ENCODE results near the gene EEF1G.

EEF1G gene

GRCh38 chr11:62516736-62517371 is 56.8 kb downstream of the EEF1G start:
- Histone ChIP-seq H3K27me3 (ENCODE audit: low read depth, low read length) (no peaks in the 10 kb centered on the region), H3K36me3 (ENCODE audit: control insufficient read depth in 1 of 2, insufficient read depth in 2 of 2, low read length in 2 of 2) (peaks cover 43 to 58% of the 10 kb centered on the region in 2 donors), H3K27ac (ENCODE audit: low read length) (no peak overlapping the region), H3K4me3 (ENCODE audit: low read depth in 1 of 2, low read length in 2 of 2) (no peak overlapping the region), H3K4me1 (ENCODE audit: control insufficient read depth in 1 of 2, insufficient read depth in 2 of 2, low read length in 2 of 2) (peaks cover 0 to 15% of the 10 kb centered on the region in 2 donors), H3K9me3 (ENCODE audit: control insufficient read depth in 1 of 2, low read length in 2 of 2) (no peaks in the 10 kb centered on the region)

- H3K9me3 ChIP-seq (ENCODE audit: control insufficient read depth in 1 of 2, low read length in 2 of 2): no peaks in the 10 kb centered on the region
- H3K27me3 ChIP-seq (ENCODE audit: low read depth, low read length): no peaks in the 10 kb centered on the region
- peaks cover 30 to 34% of the 10 kb centered on the region in 2 donors for H3K36me3 ChIP-seq (ENCODE audit: control insufficient read depth in 1 of 2, insufficient read depth in 2 of 2, low read length in 2 of 2)
- peaks cover 0 to 11% of the 10 kb centered on the region in 2 donors for H3K4me1 ChIP-seq (ENCODE audit: control insufficient read depth in 1 of 2, insufficient read depth in 2 of 2, low read length in 2 of 2)
- no peak overlapping the region for H3K27ac ChIP-seq (ENCODE audit: low read length)
- H3K4me3 ChIP-seq (ENCODE audit: low read depth in 1 of 2, low read length in 2 of 2): no peak overlapping the region
These were observed 59.5 kb downstream of the EEF1G start for GRCh38 chr11:62514151-62514550.

GRCh38 chr11:62513626-62514025 is 60.1 kb downstream of the EEF1G start:
- Histone ChIP-seq H3K4me3 (ENCODE audit: low read depth in 1 of 2, low read length in 2 of 2) (no peak overlapping the region), H3K4me1 (ENCODE audit: control insufficient read depth in 1 of 2, insufficient read depth in 2 of 2, low read length in 2 of 2) (peaks cover 3 to 13% of the 10 kb centered on the region in 2 donors), H3K36me3 (ENCODE audit: control insufficient read depth in 1 of 2, insufficient read depth in 2 of 2, low read length in 2 of 2) (peaks cover 25 to 29% of the 10 kb centered on the region in 2 donors), H3K9me3 (ENCODE audit: control insufficient read depth in 1 of 2, low read length in 2 of 2) (no peaks in the 10 kb centered on the region), H3K27me3 (ENCODE audit: low read depth, low read length) (no peaks in the 10 kb centered on the region), H3K27ac (ENCODE audit: low read length) (no peak overlapping the region)

GRCh38 chr11:62512961-62513360 is 60.7 kb downstream of the EEF1G start:
- no peaks in the 10 kb centered on the region for H3K27me3 ChIP-seq (ENCODE audit: low read depth, low read length)
- H3K27ac ChIP-seq (ENCODE audit: low read length): no peak overlapping the region
- peaks cover 19 to 22% of the 10 kb centered on the region in 2 donors for H3K36me3 ChIP-seq (ENCODE audit: control insufficient read depth in 1 of 2, insufficient read depth in 2 of 2, low read length in 2 of 2)
- H3K4me3 ChIP-seq (ENCODE audit: low read depth in 1 of 2, low read length in 2 of 2): no peak overlapping the region
- no peaks in the 10 kb centered on the region for H3K9me3 ChIP-seq (ENCODE audit: control insufficient read depth in 1 of 2, low read length in 2 of 2)
- H3K4me1 ChIP-seq (ENCODE audit: control insufficient read depth in 1 of 2, insufficient read depth in 2 of 2, low read length in 2 of 2): peaks cover 5 to 20% of the 10 kb centered on the region in 2 donors

Measured in muscle layer of duodenum (tissue), 2 donors.